Measurements from ENCODE around the gene SORBS2.

- TF ChIP-seq GATA1 (IDR thresholded peaks at IDR 0.05; ENCODE audit: low read depth, low read length) (no peak), POLR2A (IDR thresholded peaks at IDR 0.05; ENCODE audit: low read length) (no peak)
Observed at GRCh38 chr4:185602397-185602796, 209.6 kb downstream of the SORBS2 start.

Measured in erythroblast (primary cell).